HG03175 (cell line): Measurements from ENCODE around the gene OR2H1.

ENCODE experiments used
- ATAC-seq: cut with Tn5 transposase; IDR thresholded peaks from one replicate; pipeline ENCODE4 v1.9.1; 2021; ENCODE audit warnings: mild to moderate bottlenecking, moderate library complexity; ENCODE audit not compliant: unreplicated experiment

The OR2H1 gene

DNA sequence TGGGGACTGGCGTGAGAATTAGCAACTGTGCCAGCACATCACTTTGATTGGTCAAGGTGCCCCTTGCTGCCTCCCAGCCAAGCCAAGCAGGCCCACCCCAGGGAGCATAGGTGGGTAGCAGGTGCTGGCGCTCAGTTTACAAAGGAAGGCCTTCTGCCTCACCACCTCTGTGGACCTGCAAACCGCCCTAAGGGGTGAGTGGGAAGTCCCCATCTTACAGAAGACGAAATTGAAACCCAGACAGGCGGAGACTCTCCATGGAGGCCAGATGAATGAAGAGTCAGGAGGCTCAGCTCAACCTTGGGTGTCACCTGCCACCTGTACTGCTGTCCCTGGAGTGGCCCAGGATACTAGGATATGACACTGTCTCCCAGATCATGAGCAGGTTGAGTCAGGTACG is 52.3 kb downstream of the OR2H1 start:
- no peak for ATAC-seq

DNA sequence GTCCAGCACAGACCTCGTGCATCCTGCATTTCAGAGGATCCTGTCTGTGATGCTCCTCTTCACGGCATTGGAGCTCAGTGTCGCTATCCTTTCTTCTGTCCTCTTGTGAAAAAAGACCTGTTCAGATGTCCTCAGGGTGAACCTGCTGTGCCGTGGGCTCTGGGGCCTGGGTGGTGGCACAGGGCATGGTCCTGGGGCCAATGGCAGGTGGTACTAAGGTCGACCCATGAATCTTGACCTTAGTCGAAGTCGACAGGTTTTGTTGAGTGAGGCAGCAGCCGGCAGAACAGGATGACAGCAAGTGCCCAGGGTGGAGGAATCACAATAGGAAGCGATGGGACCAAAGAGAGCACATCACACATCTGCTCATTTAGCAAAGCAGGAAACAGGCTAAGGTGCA is 52.8 kb downstream of the OR2H1 start:
- ATAC-seq: no peak

DNA sequence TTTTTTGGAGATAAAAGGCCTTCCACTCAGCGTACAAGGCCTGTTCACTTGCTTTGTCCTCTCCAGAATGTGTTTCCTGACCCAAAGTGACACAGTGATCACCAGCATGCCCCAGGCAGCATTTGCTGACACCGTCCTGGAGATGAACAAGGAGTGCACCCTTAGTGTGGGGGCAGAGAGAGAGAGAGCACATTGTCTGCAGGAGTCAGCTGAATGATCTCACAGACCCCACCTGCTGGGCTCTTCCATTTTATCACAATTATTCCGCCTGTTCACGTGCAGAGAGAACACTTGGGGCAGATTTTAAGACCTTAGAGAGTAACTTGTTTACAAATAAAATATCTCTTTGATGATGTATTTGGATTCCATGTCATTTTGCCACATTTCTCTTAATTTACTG is 53.2 kb downstream of the OR2H1 start:
- ATAC-seq: no peak

DNA sequence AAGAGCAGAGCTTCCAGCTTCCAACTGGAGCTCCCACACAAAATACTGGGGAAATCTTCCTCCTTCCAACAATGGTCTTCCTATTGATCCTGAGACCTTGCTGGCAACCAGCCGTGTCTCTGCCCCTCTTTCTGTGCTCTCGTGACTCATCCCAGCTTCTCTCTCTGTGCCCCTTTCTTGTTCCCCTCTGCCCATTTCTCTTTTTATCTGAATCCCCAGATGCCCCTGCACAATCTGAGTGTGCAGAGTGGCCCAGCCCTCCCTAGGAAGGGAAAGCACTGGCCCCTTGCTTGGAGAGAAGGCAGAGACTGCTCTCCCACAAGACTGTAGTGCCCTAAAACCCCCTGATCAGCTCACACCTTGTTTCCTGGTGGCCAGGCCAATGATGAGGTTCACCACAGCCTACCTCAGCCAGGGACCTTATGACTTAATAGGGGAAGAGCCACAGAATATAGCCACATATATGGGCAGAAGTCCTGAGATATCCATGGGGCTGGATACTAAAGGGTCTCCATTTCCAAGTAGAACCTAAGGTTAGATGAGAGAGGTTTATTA is 53.9 kb downstream of the OR2H1 start:
- no peak for ATAC-seq
